Measurements from ENCODE around the gene TMIE. TPM values are rescaled to one million over a fixed set of nuclear protein-coding genes. Genes with fewer than 3 reads are reported as not detected.
A peak's percentile ranks its signal among the peaks of the same experiment; 100 is the strongest.

The TMIE gene
- total and polyA plus RNA-seq, 7 donors = 0.63 to 1.8 (median 1.3) TPM; not detected in 3

- no peak for TF ChIP-seq EP300 (IDR thresholded peaks at IDR 0.05)
- Histone ChIP-seq H3K4me3 (no peak overlapping the region), H3K27ac (no peak overlapping the region), H3K27me3 (no peaks in the 10 kb centered on the region), H3K4me1 (no peaks in the 10 kb centered on the region), H3K36me3 (no peaks in the 10 kb centered on the region), H3K9me3 (no peaks in the 10 kb centered on the region)
- WGBS, 2 donors = 93 to 95% methylated on average over 7 of the region's 7 CpGs
- intact Hi-C loops (cut with DNase I) = loop anchor here (5.0 kb wide), 2 partner anchors 138 to 288 kb away; no protein-coding TSS in a partner anchor
- DNase-seq = peak; percentile 45
These were observed 8.0 kb downstream of the TMIE start for GRCh38 chr3:46709157-46709654.

- H3K4me3 ChIP-seq = no peak overlapping the region
- no peaks in the 10 kb centered on the region for H3K4me1 ChIP-seq
- no peaks in the 10 kb centered on the region for H3K36me3 ChIP-seq
- 85 to 87% methylated on average over 6 of the region's 6 CpGs for WGBS, 2 donors
- H3K27me3 ChIP-seq = no peaks in the 10 kb centered on the region
- intact Hi-C loops (cut with DNase I) = loop anchor here (5.0 kb wide), 2 partner anchors 138 to 288 kb away; no protein-coding TSS in a partner anchor
- H3K27ac ChIP-seq = no peak overlapping the region
- peak; percentile 41 for DNase-seq
- TF ChIP-seq POLR2A (IDR thresholded peaks at IDR 0.05) (no peak), CTCF (IDR thresholded peaks at IDR 0.05) (no peak), POLR2AphosphoS5 (IDR thresholded peaks at IDR 0.05) (no peak), EP300 (IDR thresholded peaks at IDR 0.05) (no peak)
- H3K9me3 ChIP-seq = no peaks in the 10 kb centered on the region
These were observed 8.5 kb downstream of the TMIE start for GRCh38 chr3:46709721-46710120.

DNA sequence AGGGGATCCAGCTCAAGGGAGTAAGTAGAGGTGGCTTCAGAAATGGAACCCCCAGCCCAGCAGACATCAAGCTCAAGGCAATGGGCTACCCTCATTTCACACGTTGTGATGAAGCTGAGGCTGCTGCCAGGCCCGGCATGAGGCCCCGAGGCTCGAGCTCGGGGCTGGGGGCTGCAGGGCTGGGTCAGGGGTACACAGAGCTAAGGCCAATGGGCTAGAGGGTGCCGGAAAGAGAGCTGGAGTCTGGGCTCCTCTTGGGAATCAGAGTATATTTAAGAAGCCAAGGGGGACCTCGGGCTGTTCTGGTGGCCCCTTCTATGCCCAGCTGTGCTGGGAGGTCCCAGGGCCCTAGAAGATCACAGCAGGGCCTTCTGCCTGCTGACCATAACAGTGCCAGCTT, 9.0 kb downstream of the TMIE start:
- H3K27me3 ChIP-seq = no peaks in the 10 kb centered on the region
- H3K4me3 ChIP-seq = no peak overlapping the region
- no peaks in the 10 kb centered on the region for H3K4me1 ChIP-seq
- H3K36me3 ChIP-seq = no peaks in the 10 kb centered on the region
- H3K9me3 ChIP-seq = no peaks in the 10 kb centered on the region
- peak; percentile 32 for DNase-seq
- TF ChIP-seq EP300 (IDR thresholded peaks at IDR 0.05) (no peak), POLR2AphosphoS5 (IDR thresholded peaks at IDR 0.05) (no peak), CTCF (IDR thresholded peaks at IDR 0.05) (no peak), POLR2A (IDR thresholded peaks at IDR 0.05) (no peak)
- intact Hi-C loops (cut with DNase I) = no loop called here
- WGBS, 2 donors = 83 to 89% methylated on average over 7 of the region's 7 CpGs
- H3K27ac ChIP-seq = no peak overlapping the region

DNA sequence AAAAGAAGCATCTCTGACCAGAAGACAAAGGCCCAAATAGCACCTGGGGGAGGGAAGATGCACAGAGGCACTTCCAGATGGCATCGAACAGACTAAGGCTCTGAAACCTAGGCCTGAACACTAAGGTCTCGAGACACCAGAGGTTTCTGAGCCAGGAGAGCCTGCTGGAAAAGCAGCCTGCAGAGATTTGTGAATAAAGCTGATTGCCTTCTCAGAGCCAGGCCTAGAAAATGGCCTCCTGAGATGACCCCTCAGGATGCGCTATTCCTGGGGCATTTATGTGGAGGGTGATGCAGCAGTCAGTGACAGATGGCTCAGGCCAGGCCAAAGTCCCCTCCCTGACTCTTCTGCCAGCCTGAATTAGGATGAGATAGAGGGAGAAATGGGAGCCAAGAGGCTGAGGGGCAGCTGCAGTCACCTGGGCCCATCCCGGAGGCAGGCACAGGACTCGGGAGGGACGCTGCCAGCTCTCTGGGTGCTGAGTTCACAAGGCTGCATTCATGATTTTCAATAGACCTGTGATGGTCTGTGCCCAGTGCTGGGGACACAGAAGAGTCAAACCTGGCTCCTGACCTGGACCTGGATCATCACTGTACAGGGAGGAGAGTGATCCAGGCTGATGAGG, 9.6 kb downstream of the TMIE start:
- H3K4me1 ChIP-seq = no peaks in the 10 kb centered on the region
- H3K27ac ChIP-seq = no peak overlapping the region
- intact Hi-C loops (cut with DNase I) = no loop called here
- peak; percentile 24 for DNase-seq
- no peaks in the 10 kb centered on the region for H3K9me3 ChIP-seq
- H3K27me3 ChIP-seq = no peaks in the 10 kb centered on the region
- no peak for TF ChIP-seq POLR2AphosphoS5 (IDR thresholded peaks at IDR 0.05)
- TF ChIP-seq POLR2A (IDR thresholded peaks at IDR 0.05) = no peak
- no peak for TF ChIP-seq EP300 (IDR thresholded peaks at IDR 0.05)
- TF ChIP-seq CTCF (IDR thresholded peaks at IDR 0.05) = no peak
- no peak overlapping the region for H3K4me3 ChIP-seq
- WGBS, 2 donors = 96% methylated on average over 6 of the region's 6 CpGs
- H3K36me3 ChIP-seq = no peaks in the 10 kb centered on the region

DNA sequence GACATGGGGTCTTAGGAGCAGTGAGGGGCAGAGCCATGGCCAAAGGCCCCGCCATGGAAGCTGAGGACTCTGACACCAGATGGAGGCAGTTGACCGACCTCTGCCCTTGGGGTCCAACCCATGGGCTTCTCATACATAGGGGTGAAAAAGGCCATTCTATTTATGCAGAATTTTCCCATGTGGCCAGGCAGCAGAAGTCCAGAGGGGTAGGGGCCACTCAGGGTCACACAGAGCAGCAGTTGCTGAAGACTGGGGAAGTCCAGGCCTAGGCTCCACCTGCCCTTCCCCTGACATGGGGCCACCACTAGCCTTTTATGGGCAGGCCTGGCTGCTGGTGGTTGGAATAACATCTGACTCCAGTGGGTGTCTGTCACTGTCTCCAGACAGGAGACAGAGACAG, 10.1 kb downstream of the TMIE start:
- Histone ChIP-seq H3K9me3 (no peaks in the 10 kb centered on the region), H3K4me1 (no peaks in the 10 kb centered on the region), H3K27me3 (no peaks in the 10 kb centered on the region), H3K27ac (no peak overlapping the region), H3K4me3 (no peak overlapping the region), H3K36me3 (no peaks in the 10 kb centered on the region)
- 92% methylated on average over 2 of the region's 2 CpGs for WGBS, 2 donors
- no peak for TF ChIP-seq EP300 (IDR thresholded peaks at IDR 0.05)
- TF ChIP-seq POLR2A (IDR thresholded peaks at IDR 0.05) = no peak
- no peak for TF ChIP-seq CTCF (IDR thresholded peaks at IDR 0.05)
- no peak for TF ChIP-seq POLR2AphosphoS5 (IDR thresholded peaks at IDR 0.05)
- intact Hi-C loops (cut with DNase I) = no loop called here
- peak; percentile 50 for DNase-seq
